ENCODE data around the gene NVL. TPM values are rescaled to one million over a fixed set of nuclear protein-coding genes. Genes with fewer than 3 reads are reported as not detected.
"Not testable (repeated sequence)": the region's sequence is repeated elsewhere in the genome, so short reads cannot be mapped to it uniquely, and the experiment has no call there.

The NVL gene
- total RNA-seq, 1 experiment from 2014 or later: 49.3 TPM

GRCh38 chr1:224212618-224213061 is 117.3 kb downstream of the NVL start:
- DNase-seq: peak; percentile 88
- Histone ChIP-seq H3K27me3 (no peaks in the 10 kb centered on the region), H3K4me3 (no peak overlapping the region), H3K36me3 (no peaks in the 10 kb centered on the region), H3K9me3 (replicated peaks) (no peaks in the 10 kb centered on the region), H3K4me1 (peaks cover 25% of the 10 kb centered on the region), H3K27ac (0 out of 2 replicates have a peak overlapping the region, but pooled peaks have one; percentile 23)

GRCh38 chr1:224211206-224211962 is 118.6 kb downstream of the NVL start:
- no peak overlapping the region for H3K4me3 ChIP-seq
- H3K27me3 ChIP-seq: no peaks in the 10 kb centered on the region
- peaks cover 25% of the 10 kb centered on the region for H3K4me1 ChIP-seq
- peak; percentile 47 to 73 for DNase-seq
- no peaks in the 10 kb centered on the region for H3K9me3 ChIP-seq (replicated peaks)
- no peaks in the 10 kb centered on the region for H3K36me3 ChIP-seq
- H3K27ac ChIP-seq: no peak overlapping the region

- H3K36me3 ChIP-seq; DNase-seq; H3K9me3 ChIP-seq (replicated peaks); H3K27me3 ChIP-seq; H3K4me3 ChIP-seq; H3K27ac ChIP-seq: not testable (repeated sequence)
- peaks cover 23% of the 10 kb centered on the region for H3K4me1 ChIP-seq
These were observed 123.9 kb downstream of the NVL start for GRCh38 chr1:224205931-224206538.

- no peak overlapping the region for H3K27ac ChIP-seq
- H3K36me3 ChIP-seq: no peaks in the 10 kb centered on the region
- H3K9me3 ChIP-seq (replicated peaks): no peaks in the 10 kb centered on the region
- H3K4me3 ChIP-seq: no peak overlapping the region
- H3K27me3 ChIP-seq: no peaks in the 10 kb centered on the region
- DNase-seq: peak; percentile 19 to 55
- H3K4me1 ChIP-seq: peaks cover 20% of the 10 kb centered on the region
These were observed 124.5 kb downstream of the NVL start for GRCh38 chr1:224205438-224205840.

- H3K4me3 ChIP-seq: no peak overlapping the region
- H3K27ac ChIP-seq: 0 out of 2 replicates have a peak overlapping the region, but pooled peaks have one; percentile 5
- H3K4me1 ChIP-seq: peaks cover 20% of the 10 kb centered on the region
- peak; percentile 55 to 67 for DNase-seq
- no peaks in the 10 kb centered on the region for H3K9me3 ChIP-seq (replicated peaks)
- H3K27me3 ChIP-seq: no peaks in the 10 kb centered on the region
- no peaks in the 10 kb centered on the region for H3K36me3 ChIP-seq
These were observed 126.5 kb downstream of the NVL start for GRCh38 chr1:224203243-224204016.

- H3K27me3 ChIP-seq: no peaks in the 10 kb centered on the region
- H3K36me3 ChIP-seq: no peaks in the 10 kb centered on the region
- no peak overlapping the region for H3K27ac ChIP-seq
- no peak overlapping the region for H3K4me3 ChIP-seq
- H3K4me1 ChIP-seq: peaks cover 20% of the 10 kb centered on the region
- H3K9me3 ChIP-seq (replicated peaks): no peaks in the 10 kb centered on the region
- no peak for DNase-seq
These were observed 128.1 kb downstream of the NVL start for GRCh38 chr1:224201853-224202252.

- H3K36me3 ChIP-seq: no peaks in the 10 kb centered on the region
- H3K27me3 ChIP-seq: no peaks in the 10 kb centered on the region
- no peak for DNase-seq
- H3K9me3 ChIP-seq (replicated peaks): no peaks in the 10 kb centered on the region
- H3K4me1 ChIP-seq: peaks cover 20% of the 10 kb centered on the region
- no peak overlapping the region for H3K4me3 ChIP-seq
- no peak overlapping the region for H3K27ac ChIP-seq
These were observed 128.6 kb downstream of the NVL start for GRCh38 chr1:224201383-224201782.

GRCh38 chr1:224199679-224200078 is 130.3 kb downstream of the NVL start:
- H3K27me3 ChIP-seq: no peaks in the 10 kb centered on the region
- DNase-seq: peak in 1 of 2 experiments; percentile 42
- H3K27ac ChIP-seq: no peak overlapping the region
- H3K9me3 ChIP-seq (replicated peaks): no peaks in the 10 kb centered on the region
- H3K36me3 ChIP-seq: no peaks in the 10 kb centered on the region
- peaks cover 16% of the 10 kb centered on the region for H3K4me1 ChIP-seq
- no peak overlapping the region for H3K4me3 ChIP-seq

GRCh38 chr1:224198572-224198971 is 131.4 kb downstream of the NVL start:
- peaks cover 8% of the 10 kb centered on the region for H3K36me3 ChIP-seq
- H3K27me3 ChIP-seq: no peaks in the 10 kb centered on the region
- no peak for DNase-seq
- no peaks in the 10 kb centered on the region for H3K9me3 ChIP-seq (replicated peaks)
- H3K27ac ChIP-seq: no peak overlapping the region
- peaks cover 8% of the 10 kb centered on the region for H3K4me1 ChIP-seq
- no peak overlapping the region for H3K4me3 ChIP-seq

- no peak for DNase-seq
- H3K4me3 ChIP-seq: no peak overlapping the region
- no peak overlapping the region for H3K27ac ChIP-seq
These were observed 133.0 kb downstream of the NVL start for GRCh38 chr1:224196813-224197600.

GRCh38 chr1:224193319-224193966 is 136.5 kb downstream of the NVL start:
- H3K4me3 ChIP-seq: no peak overlapping the region
- H3K27ac ChIP-seq: no peak overlapping the region
- peaks cover 52% of the 10 kb centered on the region for H3K36me3 ChIP-seq
- 0 out of 2 replicates have a peak, but pooled peaks cover 1% of the 10 kb centered on the region for H3K9me3 ChIP-seq (replicated peaks)
- H3K27me3 ChIP-seq: no peaks in the 10 kb centered on the region
- no peaks in the 10 kb centered on the region for H3K4me1 ChIP-seq
- DNase-seq: no peak

More at GRCh38 chr1:224196813-224197600, 133.0 kb downstream of the NVL start:
- no peaks in the 10 kb centered on the region for H3K9me3 ChIP-seq (replicated peaks)
- H3K4me1 ChIP-seq: no peaks in the 10 kb centered on the region
- peaks cover 23% of the 10 kb centered on the region for H3K36me3 ChIP-seq
- no peaks in the 10 kb centered on the region for H3K27me3 ChIP-seq

GRCh38 chr1:224192082-224192788 is 137.7 kb downstream of the NVL start:
- Histone ChIP-seq H3K4me1 (no peaks in the 10 kb centered on the region), H3K27me3 (no peaks in the 10 kb centered on the region), H3K36me3 (peaks cover 61% of the 10 kb centered on the region), H3K9me3 (replicated peaks) (0 out of 2 replicates have a peak, but pooled peaks cover 3% of the 10 kb centered on the region), H3K4me3 (no peak overlapping the region), H3K27ac (no peak overlapping the region)
- no peak for DNase-seq

GRCh38 chr1:224189561-224189960 is 140.4 kb downstream of the NVL start:
- no peaks in the 10 kb centered on the region for H3K27me3 ChIP-seq
- no peak overlapping the region for H3K4me3 ChIP-seq
- no peaks in the 10 kb centered on the region for H3K4me1 ChIP-seq
- H3K36me3 ChIP-seq: peaks cover 67% of the 10 kb centered on the region
- DNase-seq: no peak
- no peak overlapping the region for H3K27ac ChIP-seq
- H3K9me3 ChIP-seq (replicated peaks): 0 out of 2 replicates have a peak, but pooled peaks cover 3% of the 10 kb centered on the region

Measured in SJCRH30 (cell line).